CD14-positive monocyte (primary cell): ENCODE results near the gene PHAF1. TPM values are rescaled to one million over a fixed set of nuclear protein-coding genes. Genes with fewer than 3 reads are reported as not detected.

ENCODE experiments used
- DNase-seq, 3 donors: peaks; one replicate each; pipeline ENCODE4 v3.0.0-alpha.2; 2011 to 2022
- H2AFZ ChIP-seq: 2 replicates; pipeline ENCODE4 v1.6.0; 2012; ENCODE audit warnings: mild to moderate bottlenecking, low read depth, low read length, inconsistent platforms; ENCODE audit not compliant: insufficient read depth, poor library complexity, severe bottlenecking
- H3K27ac ChIP-seq, 2 donors: 1 replicate in 1 of 2; 2 replicates in 1 of 2; pipeline ENCODE4 v1.5.1; 2012 to 2013; ENCODE audit warnings: low read length in 2 of 2, control low read depth in 1 of 2, inconsistent platforms in 1 of 2, low read depth in 1 of 2, mild to moderate bottlenecking in 1 of 2
- H3K27me3 ChIP-seq, 2 donors: one replicate each; pipeline versions ENCODE4 v1.6.0 to v1.6.1; 2011 to 2013; ENCODE audit warnings: low read length in 2 of 2; ENCODE audit not compliant: control insufficient read depth in 2 of 2, insufficient read depth in 2 of 2
- H3K36me3 ChIP-seq, 2 donors: replicated peaks in 1 of 2; 1 replicate in 1 of 2; 2 replicates in 1 of 2; pipeline versions ENCODE4 v1.5.1 to v1.6.1; 2012 to 2013; ENCODE audit warnings: low read length in 2 of 2, control low read depth in 1 of 2, inconsistent platforms in 1 of 2, mild to moderate bottlenecking in 1 of 2; ENCODE audit not compliant: insufficient read depth in 2 of 2, control insufficient read depth in 1 of 2
- H3K4me1 ChIP-seq, 2 donors: 1 replicate in 1 of 2; 2 replicates in 1 of 2; pipeline versions ENCODE4 v1.5.1 to v1.6.1; 2012 to 2013; ENCODE audit warnings: low read length in 2 of 2, control low read depth in 1 of 2, inconsistent platforms in 1 of 2, mild to moderate bottlenecking in 1 of 2, moderate library complexity in 1 of 2; ENCODE audit not compliant: insufficient read depth in 2 of 2, control insufficient read depth in 1 of 2
- H3K4me2 ChIP-seq: replicated peaks from 2 replicates; pipeline ENCODE3; 2012; ENCODE audit warnings: low read length, moderate library complexity, mild to moderate bottlenecking; ENCODE audit not compliant: poor library complexity, severe bottlenecking; ENCODE audit errors: extremely low read depth
- H3K4me3 ChIP-seq, 3 experiments: fragments of 200-600 bp in 1 of 3; sonication (generic) in 1 of 3; replicated peaks in 1 of 3; 1 replicate in 2 of 3; 2 replicates in 1 of 3; pipeline ENCODE4 v1.5.1; 2011 to 2013; ENCODE audit warnings: low read length in 3 of 3, mild to moderate bottlenecking in 3 of 3, control low read depth in 2 of 3, low read depth in 2 of 3, inconsistent platforms in 1 of 3, moderate library complexity in 1 of 3
- H3K79me2 ChIP-seq: 2 replicates; pipeline ENCODE4 v1.6.0; 2012; ENCODE audit warnings: mild to moderate bottlenecking, control low read depth, inconsistent platforms, low read length, moderate library complexity; ENCODE audit not compliant: insufficient read depth
- H3K9ac ChIP-seq: 2 replicates; pipeline ENCODE4 v1.6.0; 2017; ENCODE audit warnings: low read length, mild to moderate bottlenecking; ENCODE audit not compliant: insufficient read depth, poor library complexity, severe bottlenecking
- H3K9me3 ChIP-seq, 2 donors: replicated peaks in 1 of 2; 1 replicate in 1 of 2; 2 replicates in 1 of 2; pipeline versions ENCODE4 v1.5.1 to v1.6.1; 2012 to 2013; ENCODE audit warnings: low read length in 2 of 2, control low read depth in 1 of 2; ENCODE audit not compliant: control insufficient read depth in 1 of 2, insufficient read depth in 1 of 2
- H4K20me1 ChIP-seq: 2 replicates; pipeline ENCODE4 v1.6.0; 2012; ENCODE audit warnings: mild to moderate bottlenecking, low read length, control low read depth, moderate library complexity; ENCODE audit not compliant: insufficient read depth
- H3K27ac Mint-ChIP-seq, 7 donors: one replicate each; pipeline ENCODE4 v1.8.0; 2020; ENCODE audit warnings: mild to moderate bottlenecking in 7 of 7, mixed read lengths in 7 of 7, moderate library complexity in 6 of 7, inconsistent platforms in 2 of 7
- H3K27me3 Mint-ChIP-seq, 3 donors: one replicate each; pipeline ENCODE4 v1.8.0; 2021 to 2022; ENCODE audit warnings: low read depth in 3 of 3, mild to moderate bottlenecking in 3 of 3, mixed read lengths in 3 of 3, moderate library complexity in 3 of 3, inconsistent platforms in 1 of 3
- H3K36me3 Mint-ChIP-seq, 2 donors: one replicate each; pipeline ENCODE4 v1.8.0; 2020; ENCODE audit warnings: mixed read lengths in 2 of 2, inconsistent platforms in 1 of 2, mild to moderate bottlenecking in 1 of 2
- H3K4me1 Mint-ChIP-seq: one replicate; pipeline ENCODE4 v1.8.0; 2020; ENCODE audit warnings: mild to moderate bottlenecking, mixed read lengths
- H3K4me3 Mint-ChIP-seq, 2 donors: one replicate each; pipeline ENCODE4 v1.8.0; 2020; ENCODE audit warnings: mild to moderate bottlenecking in 2 of 2, mixed read lengths in 2 of 2, moderate library complexity in 1 of 2
- H3K9me3 Mint-ChIP-seq, 7 donors: one replicate each; pipeline ENCODE4 v1.8.0; 2020 to 2022; ENCODE audit warnings: mixed read lengths in 7 of 7, mild to moderate bottlenecking in 6 of 7, moderate library complexity in 6 of 7, inconsistent platforms in 2 of 7
- WGBS: methylation state at CpG from one replicate; pipeline ENCODE4 v1.1.5; 2013; ENCODE audit warnings: missing lambda C conversion rate; ENCODE audit not compliant: insufficient coverage; 5-methylcytosine and 5-hydroxymethylcytosine counted together
- intact Hi-C, 2 donors: fragments of 100-400 bp; cut with micrococcal nuclease; formaldehyde crosslinking; loops; one replicate each; pipeline versions ENCODE4 v1.15.0 to v1.15.1; 2023
- polyA plus RNA-seq, 3 donors: library from polyadenylated mRNA; depleted of rRNA in 1 of 3; unstranded in 2 of 3; stranded (reverse) in 1 of 3; fragments of 300-500 nt in 2 of 3; fragments of >200 nt in 1 of 3; fragmentation: Illumina TruSeq in 2 of 3; gene quantifications; 1 replicate in 2 of 3; 2 replicates in 1 of 3; pipeline ENCODE4 v1.2.3, GENCODE V29; 2012 to 2021
- TF ChIP-seq, protein P1 (sequence below): fragments of 200-600 bp; IDR thresholded peaks from one replicate; pipeline ENCODE4 v1.8.0; 2022; ENCODE audit warnings: antibody characterized with exemption, mild to moderate bottlenecking

The PHAF1 gene
- polyA plus RNA-seq, 3 donors: 18.8 to 68.2 (median 26.5) TPM

DNA sequence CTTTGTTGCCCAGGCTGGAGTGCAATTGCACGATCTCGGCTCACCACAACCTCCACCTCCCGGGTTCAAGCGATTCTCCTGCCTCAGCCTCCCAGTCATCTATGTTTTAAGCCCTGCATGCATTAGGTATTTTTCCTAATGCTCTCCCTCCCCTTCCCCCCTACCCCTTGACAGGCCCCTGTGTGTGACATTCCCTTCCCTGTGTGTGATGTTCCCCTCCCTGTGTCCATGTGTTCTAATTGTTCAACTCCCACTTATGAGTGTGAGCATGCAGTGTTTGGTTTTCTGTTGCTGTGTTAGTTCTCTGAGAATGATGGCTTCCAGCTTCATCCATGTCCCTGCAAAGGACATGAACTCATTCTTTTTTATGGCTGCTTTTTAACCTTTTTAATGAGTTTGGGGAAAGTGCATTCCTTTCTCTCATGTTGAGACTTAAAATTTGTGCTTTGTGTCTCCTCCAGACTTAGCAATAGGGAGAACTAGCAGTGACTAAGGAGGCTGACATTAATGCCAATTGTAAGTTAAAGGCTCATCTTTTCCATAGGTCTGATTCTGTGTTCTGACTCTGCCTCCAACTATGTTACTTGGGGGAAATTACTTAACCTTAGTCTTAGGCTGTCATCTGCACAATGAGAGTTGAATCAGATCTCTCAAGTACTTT is 17.7 kb upstream of the PHAF1 start:
- Histone ChIP-seq H3K79me2 (peaks cover 23% of the 10 kb centered on the region), H3K27ac (no peak overlapping the region), H3K36me3 (peaks cover 13 to 63% of the 10 kb centered on the region in 2 donors), H3K4me1 (no peaks in the 10 kb centered on the region), H2AFZ (no peak overlapping the region), H3K9me3 (no peaks in the 10 kb centered on the region), H3K4me3 (no peak overlapping the region), H3K4me2 (no peak overlapping the region), H4K20me1 (peaks cover 14% of the 10 kb centered on the region), H3K27me3 (no peaks in the 10 kb centered on the region), H3K9ac (no peak overlapping the region)
- H3K36me3 Mint-ChIP-seq: peaks cover 30 to 45% of the 10 kb centered on the region in 2 donors
- peak overlapping the region in 1 of 7 donors; percentile 28 for H3K27ac Mint-ChIP-seq
- H3K27me3 Mint-ChIP-seq: no peaks in the 10 kb centered on the region
- 95% methylated on average over 4 of the region's 4 CpGs for WGBS
- peaks cover 4% of the 10 kb centered on the region for H3K4me1 Mint-ChIP-seq
- TF ChIP-seq, protein P1, sequence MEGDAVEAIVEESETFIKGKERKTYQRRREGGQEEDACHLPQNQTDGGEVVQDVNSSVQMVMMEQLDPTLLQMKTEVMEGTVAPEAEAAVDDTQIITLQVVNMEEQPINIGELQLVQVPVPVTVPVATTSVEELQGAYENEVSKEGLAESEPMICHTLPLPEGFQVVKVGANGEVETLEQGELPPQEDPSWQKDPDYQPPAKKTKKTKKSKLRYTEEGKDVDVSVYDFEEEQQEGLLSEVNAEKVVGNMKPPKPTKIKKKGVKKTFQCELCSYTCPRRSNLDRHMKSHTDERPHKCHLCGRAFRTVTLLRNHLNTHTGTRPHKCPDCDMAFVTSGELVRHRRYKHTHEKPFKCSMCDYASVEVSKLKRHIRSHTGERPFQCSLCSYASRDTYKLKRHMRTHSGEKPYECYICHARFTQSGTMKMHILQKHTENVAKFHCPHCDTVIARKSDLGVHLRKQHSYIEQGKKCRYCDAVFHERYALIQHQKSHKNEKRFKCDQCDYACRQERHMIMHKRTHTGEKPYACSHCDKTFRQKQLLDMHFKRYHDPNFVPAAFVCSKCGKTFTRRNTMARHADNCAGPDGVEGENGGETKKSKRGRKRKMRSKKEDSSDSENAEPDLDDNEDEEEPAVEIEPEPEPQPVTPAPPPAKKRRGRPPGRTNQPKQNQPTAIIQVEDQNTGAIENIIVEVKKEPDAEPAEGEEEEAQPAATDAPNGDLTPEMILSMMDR: no peak
- intact Hi-C loops: no loop called here
- no peaks in the 10 kb centered on the region for H3K9me3 Mint-ChIP-seq
- no peak overlapping the region for H3K4me3 Mint-ChIP-seq
- DNase-seq: no peak

DNA sequence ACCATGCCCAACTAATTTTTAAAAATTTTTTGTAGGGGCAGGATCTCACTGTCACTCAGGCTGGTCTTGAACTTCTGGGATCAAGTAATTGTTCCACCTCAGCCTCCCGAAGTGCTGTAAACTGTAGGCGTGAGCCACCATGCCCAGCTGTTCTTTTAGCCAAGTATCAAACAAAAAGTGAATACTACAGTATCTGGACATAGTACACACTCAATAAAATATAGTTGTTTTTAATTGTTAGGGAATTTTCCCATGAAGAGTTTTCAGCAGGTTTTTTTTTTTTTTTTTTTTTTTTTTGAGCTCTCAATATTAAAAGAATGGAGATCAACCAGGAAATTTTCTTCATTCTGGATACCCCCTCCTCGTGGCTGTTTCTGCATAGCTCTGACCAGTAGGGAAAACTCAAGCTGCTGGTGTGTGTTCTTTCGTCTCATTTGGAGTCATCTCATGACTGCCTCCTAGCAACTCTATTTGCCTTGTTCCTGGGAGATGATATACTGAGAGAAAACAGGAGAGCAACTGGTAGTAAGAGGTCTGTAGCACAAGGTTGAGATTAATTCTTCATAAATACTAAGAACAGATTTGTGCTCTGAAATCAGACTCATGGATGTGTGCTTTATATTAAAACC is 16.5 kb upstream of the PHAF1 start:
- no peaks in the 10 kb centered on the region for H3K4me1 ChIP-seq

More for the DNA sequence above, 16.5 kb upstream of the PHAF1 start:
- no peaks in the 10 kb centered on the region for H3K9me3 Mint-ChIP-seq
- WGBS: 100% methylated on average over 1 of the region's 4 CpGs
- H3K27ac Mint-ChIP-seq: no peak overlapping the region
- H3K79me2 ChIP-seq: peaks cover 23% of the 10 kb centered on the region
- no peak overlapping the region for H3K4me2 ChIP-seq
- H3K4me3 Mint-ChIP-seq: no peak overlapping the region
- no peak overlapping the region for H2AFZ ChIP-seq
- TF ChIP-seq, protein P1: no peak
- H3K27ac ChIP-seq: no peak overlapping the region
- no peaks in the 10 kb centered on the region for H3K27me3 Mint-ChIP-seq
- intact Hi-C loops: no loop called here
- H3K4me1 Mint-ChIP-seq: peaks cover 4% of the 10 kb centered on the region
- peaks cover 10 to 59% of the 10 kb centered on the region in 2 donors for H3K36me3 ChIP-seq
- no peaks in the 10 kb centered on the region for H3K9me3 ChIP-seq
- H4K20me1 ChIP-seq: peaks cover 14% of the 10 kb centered on the region
- no peak overlapping the region for H3K4me3 ChIP-seq
- peaks cover 23 to 46% of the 10 kb centered on the region in 2 donors for H3K36me3 Mint-ChIP-seq
- no peaks in the 10 kb centered on the region for H3K27me3 ChIP-seq
- DNase-seq: no peak
- no peak overlapping the region for H3K9ac ChIP-seq
